Colon (tissue), 2 donors: ENCODE results near the gene TLCD3B.
"Not testable (repeated sequence)": the region's sequence is repeated elsewhere in the genome, so short reads cannot be mapped to it uniquely, and the experiment has no call there.

ENCODE experiments used
- FAIRE-seq: peaks from 2 replicates; lab custom pipeline; 2012; peaks lifted over from hg19 to GRCh38; lab: Jason Lieb, UNC
- donor health status: control.
- donor health status: control.

TLCD3B gene

DNA sequence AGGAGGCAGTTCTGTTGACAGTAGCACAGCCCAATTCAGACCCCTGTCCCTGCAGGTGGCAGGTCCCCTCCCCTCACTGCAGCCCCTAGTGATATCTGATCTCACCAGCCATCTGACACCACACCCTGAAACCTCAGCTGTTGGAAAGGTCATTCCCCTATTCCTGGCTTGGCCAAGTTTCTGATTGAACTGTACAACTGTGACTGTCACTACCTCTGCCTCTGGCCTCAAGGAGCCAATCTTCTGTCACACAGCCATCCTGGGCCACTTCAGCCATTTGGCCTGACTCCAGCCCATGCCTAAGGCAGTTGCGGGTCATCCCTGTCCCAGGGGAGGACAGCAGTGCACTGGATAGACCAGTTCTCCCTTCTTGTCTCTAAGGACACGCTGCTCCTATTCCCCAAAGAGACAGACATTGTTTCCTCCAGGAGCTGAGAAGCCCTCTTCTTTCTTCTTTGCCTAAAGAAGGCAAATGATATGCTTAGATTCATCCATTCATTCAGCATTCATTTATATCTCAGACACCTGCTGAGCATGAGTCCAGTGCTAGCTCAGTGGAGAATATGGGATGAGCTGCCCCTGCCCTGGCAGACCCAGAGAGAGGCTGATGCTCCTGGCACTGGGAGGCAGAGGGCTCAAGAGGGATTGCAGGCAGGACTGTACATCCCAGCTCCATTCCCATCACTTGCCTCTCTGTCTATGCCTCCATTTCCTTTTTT lies 29.9 kb upstream of the TLCD3B start:
- no peak for FAIRE-seq

DNA sequence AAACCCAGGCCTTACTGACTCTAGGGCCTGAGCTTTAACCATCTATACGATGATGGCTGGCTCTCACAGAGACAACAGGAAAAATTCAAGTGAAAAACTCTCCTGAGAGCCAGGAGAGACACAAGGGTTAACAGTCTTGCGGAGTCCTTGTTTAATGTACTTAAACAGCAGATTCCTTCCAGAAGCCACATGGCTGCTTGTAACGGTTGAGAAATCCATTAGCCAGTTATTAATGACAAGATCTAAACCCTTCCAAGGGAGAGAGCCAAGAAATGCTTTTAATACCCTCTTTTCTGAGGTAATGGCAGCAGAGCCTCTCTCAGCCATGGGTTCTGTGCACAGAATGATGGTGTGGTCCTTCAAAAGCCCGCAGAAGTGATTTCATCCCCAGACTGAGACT lies 29.3 kb upstream of the TLCD3B start:
- FAIRE-seq, result no peak

DNA sequence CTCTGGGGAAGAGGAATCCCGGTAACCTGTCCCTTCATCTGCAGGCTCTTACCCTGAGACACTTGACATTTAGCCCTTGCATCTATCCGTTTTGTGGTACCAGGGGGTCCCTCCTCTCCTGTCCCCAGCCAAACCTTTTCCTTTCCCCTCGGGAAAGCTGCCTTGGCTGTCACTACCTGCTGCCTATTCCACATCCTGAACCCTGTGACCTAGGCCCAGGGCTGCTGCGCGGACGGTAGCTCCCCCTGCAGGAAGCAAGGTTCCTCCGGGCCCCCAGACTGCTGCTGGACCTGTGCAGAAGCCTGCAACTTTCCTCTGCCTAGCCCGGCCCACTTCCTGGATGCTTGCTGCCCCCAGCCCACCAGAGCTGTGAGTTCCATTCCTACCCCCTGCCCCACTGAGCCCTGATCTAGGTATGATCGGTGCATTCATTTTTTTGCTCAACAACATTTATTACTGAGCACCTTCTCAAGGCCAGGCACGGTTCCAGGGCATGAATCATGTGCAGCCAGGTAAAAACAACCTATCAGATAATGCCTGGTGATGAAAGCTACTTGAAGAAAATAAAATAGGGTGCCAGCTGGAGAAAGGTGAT lies 24.0 kb upstream of the TLCD3B start:
- no peak for FAIRE-seq

DNA sequence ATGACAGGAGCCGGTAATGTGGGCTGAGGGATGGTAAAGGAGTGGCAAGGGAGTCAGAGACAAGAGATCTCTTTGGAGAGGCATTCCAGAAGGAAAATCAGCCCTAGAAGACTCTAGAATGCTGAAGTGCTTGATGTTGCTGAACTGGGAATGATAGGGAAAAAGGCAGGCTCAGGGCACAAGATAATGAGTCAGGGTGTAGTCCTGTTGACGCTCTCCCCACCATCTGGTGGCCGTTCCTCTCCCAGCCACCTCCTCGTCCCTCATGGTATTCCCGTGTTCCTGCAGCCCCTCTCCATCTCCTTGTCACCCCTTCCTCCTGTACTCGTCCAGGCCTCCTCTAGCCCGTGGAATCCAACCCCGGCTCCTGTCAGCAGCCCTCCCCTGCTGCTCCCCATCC lies 23.4 kb upstream of the TLCD3B start:
- FAIRE-seq, result no peak

DNA sequence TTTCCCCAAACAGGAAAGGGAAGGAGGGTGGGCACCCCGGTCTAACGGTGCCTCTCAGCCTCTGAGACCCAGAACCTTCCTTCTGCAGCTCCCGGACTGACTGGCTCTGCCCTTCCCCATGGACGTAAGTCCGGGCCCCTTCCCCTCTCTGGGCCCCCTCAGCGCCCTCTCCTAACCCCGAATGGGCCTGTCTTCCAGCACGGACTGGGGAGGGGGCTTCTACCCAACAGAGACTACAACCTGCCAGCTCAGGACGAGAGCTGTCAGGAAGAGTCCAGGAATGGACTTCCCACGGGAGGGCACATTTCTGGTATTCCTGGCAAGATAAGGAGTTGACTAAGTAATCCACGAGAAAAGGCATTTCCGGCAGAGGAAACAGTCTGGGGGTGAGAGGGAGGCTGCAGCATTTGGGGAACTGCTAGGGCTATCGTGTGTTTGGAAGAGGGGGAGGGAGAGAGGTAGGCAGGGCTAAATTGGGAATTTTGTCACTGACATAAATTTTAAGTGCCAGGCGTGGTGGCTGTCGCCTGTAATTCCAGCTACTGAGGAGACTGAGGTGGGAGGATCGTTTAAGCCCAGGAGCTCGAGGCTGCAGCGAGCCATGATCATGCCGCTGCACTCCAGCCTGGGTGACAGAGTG lies 22.4 kb upstream of the TLCD3B start:
- no peak for FAIRE-seq

DNA sequence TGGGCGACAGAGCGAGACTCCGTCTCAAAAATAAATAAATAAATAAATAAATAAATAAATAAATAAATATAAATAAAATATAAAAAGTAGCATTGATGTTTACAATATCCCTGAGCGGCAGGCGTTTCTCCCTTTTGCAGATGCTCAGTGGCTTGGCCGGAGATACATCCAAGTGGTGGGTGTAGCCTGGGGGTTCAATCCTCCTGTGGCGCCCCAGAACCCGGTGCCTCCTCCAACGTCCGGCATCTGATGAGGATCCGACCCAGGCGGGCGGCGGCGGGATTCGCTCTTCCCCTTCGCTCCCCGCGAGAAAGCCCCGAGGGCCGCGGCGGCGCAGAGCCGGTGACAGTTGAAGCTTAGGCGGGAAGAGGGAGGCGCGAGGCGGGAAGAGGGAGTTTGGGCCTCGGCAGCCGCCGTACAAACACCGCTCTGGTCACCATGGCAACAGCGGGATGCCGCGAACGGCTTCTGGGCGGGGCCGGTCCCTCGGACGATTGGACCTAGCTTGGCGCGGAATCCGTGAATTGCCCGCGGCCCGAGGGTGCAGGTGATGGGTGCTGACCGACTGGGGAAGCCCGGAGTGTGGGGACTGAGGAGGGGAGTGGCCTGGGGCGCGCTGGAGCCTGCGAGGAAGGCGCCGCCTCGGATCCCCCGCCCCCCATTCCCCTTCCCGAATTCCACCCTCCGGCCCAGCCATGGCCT lies 21.8 kb upstream of the TLCD3B start:
- no peak for FAIRE-seq

DNA sequence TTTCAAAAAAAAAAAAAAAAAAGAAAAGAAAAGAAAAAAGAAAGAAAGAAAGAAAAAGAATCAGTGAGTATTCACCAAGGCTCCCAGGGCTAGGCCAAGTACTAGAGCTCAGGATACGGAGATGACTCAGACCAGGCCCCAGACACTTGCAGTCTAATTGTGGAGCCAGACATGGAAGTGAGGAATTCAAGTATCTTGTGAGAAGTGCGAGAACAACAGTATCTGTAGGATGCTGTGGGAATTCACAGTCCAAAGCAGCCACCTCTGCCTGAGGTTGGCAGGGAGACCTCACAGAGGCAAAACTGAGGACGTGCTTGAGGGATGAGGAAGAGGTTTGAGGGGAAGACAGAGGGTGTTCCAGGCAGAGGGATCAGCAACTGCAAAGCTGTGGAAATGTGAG lies 20.4 kb upstream of the TLCD3B start:
- FAIRE-seq, result no peak

DNA sequence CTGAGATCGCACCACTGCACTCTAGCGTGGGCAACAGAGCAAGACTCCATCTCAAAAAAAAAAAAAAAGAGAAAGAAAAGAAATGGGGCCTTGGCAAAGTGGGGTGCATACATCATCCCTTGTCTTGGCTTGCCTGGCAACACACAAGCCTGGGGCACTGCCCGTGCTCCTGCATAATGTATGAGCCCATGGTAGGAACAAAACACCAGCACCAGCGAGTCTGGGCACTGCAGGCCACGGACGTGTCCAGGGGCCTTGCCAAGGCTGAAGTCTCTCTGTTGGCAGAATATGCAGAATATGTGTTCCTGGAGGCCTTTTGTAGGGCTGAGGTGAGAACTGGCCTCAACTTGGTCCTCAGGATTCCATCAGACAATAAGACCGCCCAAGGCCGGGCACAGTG lies 18.8 kb upstream of the TLCD3B start:
- FAIRE-seq, result no peak

DNA sequence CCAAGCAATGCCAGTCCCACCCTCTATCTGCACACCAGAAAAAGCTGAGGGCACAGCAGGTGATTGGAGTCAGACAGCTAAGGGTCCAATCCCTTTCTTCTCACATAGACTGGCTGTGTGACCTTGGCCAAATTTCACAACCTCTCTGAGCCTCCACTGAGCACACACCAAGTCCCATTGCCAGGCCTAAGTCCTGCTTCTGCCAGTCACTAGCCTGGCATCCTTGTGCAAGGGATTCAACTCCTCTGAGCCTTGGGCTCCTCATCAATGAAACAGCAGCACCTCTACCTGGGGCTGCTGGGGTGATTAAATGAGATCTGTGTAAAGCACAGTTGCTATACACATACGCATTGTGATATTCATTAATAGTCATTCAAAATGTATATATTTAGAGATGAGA lies 15.5 kb upstream of the TLCD3B start:
- no peak for FAIRE-seq

DNA sequence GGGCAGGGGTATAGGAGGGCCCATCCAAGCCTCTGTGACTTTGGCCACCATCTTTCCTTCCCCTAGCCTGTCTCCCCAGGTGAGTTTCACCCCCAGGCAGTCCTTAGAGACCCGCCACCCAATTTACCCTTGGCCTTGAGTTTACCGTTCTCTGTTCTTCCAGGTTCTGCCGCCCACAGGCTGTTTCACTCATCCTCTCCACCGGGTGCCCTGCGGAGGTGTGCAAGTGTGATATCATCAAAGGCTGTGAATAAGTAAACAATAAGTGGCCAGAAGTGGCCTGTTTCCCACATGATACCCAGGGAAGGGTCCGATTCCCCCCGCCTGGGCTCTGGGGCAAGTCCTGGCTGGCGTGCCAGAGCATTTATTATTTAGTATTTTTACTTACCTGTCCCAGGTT lies 15.1 kb upstream of the TLCD3B start:
- no peak for FAIRE-seq

DNA sequence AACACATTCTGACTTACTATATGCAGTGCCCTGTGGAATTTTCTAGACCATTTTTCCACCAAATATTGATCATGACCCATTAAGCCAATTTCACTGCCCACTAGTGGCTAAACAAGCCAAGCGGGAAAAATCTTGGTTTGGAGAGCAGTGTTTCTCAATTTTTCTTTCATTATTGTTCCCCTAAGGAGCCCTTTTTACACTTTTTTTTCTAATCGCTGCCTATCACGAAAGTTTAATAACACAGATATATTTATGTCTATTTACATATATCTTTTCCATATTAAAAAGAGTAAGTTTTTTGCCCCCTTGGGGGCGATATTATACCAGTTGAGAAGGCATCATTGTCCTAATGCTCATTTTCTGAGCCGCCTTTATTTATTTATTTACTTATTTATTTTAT lies 10.8 kb upstream of the TLCD3B start:
- FAIRE-seq, result no peak

DNA sequence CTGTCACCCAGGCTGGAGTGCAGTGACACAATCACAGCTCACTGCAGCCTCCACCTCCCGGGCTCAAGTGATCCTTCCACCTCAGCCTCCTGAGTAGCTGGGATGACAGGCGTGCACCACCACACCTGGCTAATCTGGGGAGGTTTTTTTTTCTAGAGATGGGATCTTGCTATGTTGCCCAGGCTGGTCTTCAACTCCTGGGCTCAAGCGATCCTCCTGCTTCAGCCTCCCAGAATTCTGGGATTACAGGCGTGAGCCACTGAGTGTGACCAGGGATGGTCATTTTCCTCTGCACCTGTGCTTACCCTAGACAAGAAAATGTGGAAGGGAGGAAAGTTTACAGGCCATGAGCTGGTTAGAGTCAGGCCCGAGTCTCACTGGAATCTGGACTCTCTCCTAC lies 9.6 kb upstream of the TLCD3B start:
- not testable (repeated sequence) for FAIRE-seq

DNA sequence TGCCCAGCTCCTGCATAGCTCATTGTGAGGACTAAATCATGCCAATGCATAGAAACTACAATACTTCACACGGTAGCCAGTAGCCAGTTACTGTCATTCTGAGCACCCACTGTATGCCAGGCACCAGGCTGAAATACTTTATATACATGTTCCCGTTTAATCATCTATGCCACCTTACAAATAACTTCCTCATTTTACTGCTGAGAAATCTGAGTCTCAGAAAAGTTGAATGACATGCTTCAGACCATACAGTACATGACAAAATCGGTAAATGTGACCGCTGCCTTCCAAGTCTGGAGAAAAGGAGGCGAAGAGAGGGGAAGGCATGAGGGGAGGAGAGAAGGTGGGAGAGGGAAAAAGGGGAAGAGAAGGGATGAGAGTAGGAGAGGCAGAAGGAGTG lies 9.2 kb upstream of the TLCD3B start:
- FAIRE-seq, result no peak

DNA sequence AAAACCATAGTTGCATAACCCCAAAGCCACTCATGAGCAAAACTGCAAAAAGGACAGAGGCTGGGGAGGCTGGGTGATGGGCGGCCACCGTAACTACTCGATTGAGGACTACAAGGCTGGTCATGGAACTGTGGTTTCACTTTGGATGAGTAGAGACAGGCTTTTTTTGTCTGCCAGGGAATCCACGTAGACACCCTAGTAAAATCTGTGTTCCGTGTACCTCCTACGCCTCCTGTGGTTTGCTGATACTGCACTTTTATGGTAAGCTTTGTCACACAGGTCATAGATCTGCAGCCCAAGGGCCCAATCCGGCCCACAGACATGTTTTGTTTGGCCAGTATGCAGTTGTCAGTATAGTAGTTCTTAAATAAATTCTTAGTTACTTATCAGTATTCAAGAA lies 2.2 kb upstream of the TLCD3B start:
- no peak for FAIRE-seq

DNA sequence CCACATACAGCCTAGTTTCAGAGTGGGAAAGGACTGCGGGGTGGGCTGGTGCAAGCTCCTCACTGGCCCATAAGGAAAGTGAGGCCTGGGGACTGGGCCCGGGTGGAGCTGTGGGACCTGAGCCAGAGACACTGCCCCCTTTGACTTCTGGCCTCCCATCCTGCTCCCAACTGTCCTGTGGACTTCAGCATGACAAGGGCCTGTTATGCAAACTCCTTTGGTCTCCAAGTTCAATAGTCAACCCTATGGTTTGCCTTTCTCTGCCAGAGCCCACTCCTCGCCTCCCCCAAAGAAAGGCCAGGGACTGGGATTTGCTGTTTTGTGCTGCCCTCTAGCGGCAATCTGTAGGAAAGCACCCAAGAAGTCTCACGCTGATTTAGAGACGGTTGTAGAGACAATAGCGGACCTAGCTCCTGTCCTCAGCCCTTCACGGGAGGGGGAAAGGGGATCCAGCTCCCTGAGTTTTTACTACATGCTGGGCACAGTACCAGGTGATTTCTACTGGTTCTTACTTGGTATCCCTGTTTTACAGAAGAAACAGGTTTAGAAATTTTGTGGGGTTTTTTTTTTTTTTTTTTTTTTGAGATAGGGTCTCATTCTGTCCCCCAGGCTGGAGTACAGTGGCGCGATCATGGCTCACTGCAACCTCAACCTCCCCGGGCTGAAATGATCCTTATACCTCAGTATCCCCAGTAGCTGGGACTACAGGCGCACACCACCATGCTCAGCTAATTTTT lies 1.2 kb upstream of the TLCD3B start:
- FAIRE-seq, result no peak

DNA sequence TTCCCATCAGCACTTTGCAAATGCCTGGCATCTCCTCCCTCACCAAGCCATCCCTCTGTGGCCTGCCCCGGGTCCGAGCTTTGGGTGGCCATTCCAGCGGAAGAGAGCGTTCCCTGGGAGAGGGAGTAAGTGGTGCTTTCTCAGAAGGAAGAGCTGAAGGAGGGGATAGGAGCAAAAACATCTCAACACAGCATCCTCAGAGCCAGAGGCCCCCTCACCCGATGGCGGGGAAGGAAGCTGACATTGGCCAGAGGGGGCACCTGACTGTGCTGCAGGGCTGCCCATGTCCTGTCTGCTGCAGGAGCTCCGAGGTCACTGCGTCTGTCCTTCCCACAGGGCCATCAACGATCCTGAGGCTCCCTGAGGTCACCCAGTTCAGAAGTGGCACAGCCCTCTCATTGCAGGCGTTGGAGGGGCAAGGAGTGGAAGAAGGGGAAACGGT lies 427 bp upstream of the TLCD3B start:
- FAIRE-seq, result no peak

DNA sequence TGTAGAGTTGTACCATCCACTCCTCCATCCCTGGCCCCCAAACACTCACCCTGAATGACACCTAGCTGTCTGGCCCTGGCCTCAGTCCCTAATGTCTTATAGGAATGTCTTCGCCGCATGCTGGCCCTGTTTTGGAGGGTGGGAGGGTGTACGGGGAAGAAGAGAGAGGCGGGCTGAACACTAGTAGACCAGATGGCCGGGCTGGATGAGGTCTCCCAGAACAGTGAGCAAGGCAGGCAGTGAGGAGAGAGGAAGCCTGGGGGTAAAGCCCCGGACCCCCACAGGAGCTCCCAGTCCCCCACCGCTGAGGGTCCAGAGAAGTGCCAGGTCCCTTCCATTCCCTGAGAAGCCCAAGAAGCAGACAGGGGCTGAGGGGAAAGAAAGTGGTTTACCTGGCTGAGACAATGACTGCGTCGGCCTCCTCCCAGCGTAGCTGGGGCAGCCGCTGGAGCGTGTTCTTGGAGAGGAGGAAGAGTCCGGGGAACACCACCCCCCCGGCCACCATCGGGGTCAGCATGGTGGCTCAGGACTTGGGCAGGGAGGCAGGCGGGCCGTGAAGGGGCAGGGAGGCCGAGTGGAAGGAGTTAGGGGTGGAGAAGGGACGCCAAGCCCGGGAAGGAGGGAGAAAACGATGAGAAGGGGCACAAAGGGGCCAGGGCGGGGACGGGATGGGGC lies 923 bp downstream of the TLCD3B start:
- FAIRE-seq, result no peak

DNA sequence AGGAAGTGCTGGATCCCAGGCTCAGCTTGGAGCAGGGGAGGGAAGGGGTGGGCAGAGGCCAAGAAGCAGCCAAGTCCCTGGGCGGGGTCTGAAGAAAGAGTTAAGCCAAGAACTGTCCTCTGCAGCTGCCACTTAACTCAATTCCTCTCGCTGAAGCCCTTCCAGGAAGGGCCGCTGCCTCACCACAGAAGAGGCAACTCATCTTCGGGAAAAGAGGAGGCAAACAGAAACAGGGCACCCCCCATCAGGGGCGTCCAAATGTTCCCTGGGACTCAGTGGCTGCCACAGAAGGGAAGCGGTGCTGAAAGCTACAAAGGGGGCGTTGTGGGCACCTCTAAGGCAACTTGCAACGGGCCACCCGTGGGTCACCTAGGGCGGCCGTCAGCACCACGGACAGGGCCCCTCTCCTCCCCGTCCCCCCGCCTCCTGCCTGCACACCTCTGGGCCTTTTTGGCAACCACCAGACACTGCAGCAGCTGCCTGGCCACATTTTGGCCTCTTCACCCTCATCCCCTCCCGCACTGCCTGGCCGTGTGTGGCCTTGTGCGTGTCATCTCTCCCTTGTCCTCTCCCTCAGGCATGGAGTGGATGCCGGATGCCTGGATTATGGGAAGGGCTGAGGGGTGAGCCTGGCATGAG lies 2.5 kb downstream of the TLCD3B start:
- FAIRE-seq, result no peak

DNA sequence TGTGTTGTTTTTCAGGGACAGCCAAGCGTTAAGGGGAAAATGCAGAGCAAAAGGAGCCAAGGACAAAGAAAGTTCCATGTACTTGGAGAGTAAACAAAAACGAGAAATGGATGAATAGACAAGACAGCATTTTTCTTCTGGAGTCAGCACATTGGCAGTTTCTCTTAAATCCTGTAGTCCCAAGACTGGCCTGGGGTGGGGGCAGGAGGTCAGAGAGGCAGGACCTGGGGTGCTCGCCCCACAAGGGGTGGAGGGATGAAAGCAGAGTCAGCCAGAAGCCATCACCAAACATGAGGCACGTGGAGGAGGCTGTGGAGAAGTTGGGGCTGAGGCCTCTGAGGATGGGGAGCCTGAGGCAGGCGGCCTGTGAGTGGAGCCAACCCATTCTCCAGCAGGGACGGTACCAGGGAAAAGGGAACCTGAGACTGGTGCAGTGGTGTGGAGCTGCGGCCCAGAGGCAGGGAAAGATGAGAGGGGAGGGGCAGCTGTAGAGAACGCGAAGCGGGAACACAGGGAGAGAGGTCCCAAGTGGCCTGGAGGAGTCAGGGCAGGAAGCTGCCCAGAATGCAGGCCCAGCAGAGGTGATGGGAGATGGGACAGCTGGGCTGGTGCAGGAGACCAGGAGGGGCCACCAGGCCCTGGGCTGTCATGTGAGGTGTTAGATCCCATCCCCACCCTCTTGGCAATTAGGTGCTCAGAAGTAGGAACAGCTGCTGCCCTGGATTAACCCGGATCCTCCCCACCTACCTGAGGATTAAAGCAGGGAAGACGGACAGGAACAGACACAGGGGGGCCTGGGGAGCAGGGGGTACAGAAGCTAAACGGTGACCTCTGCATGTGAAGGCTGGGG lies 3.3 kb downstream of the TLCD3B start:
- no peak for FAIRE-seq

DNA sequence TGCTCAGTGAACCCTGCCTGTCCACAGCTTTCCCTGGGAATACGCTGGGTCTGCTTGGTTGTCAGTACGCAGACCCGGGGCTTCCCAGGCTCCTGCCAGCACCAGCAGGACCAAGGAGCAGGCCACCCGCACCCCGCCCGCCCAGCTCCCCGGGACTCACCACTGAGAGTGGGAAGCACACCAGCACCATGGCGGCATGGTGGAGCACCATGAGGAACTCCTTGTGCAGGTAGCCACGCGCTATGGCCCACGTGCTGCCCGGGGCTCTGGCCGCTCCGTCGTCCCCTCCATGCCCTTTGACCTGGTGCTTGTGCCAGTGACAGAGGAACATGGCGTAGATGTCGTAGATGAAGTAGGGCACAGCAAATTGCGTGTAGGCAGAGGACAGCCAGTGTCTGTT lies 4.6 kb downstream of the TLCD3B start:
- FAIRE-seq, result no peak
